Esophagus muscularis mucosa (tissue), 4 donors: ENCODE measurements around the gene CD8B. TPM values are rescaled to one million over a fixed set of nuclear protein-coding genes. Genes with fewer than 3 reads are reported as not detected.

Experiments used
- DNase-seq: peaks from one replicate; pipeline ENCODE4 v3.0.0-alpha.2; 2017; ENCODE audit errors: extremely low spot score
- H3K27ac ChIP-seq, 4 donors: fragments of 200-600 bp; sonication (generic); replicated peaks in 1 of 4; 1 replicate in 3 of 4; 2 replicates in 1 of 4; pipeline ENCODE4 v1.5.1; 2016 to 2019; ENCODE audit warnings: mild to moderate bottlenecking in 1 of 4
- H3K27me3 ChIP-seq, 4 donors: fragments of 200-600 bp; sonication (generic); one replicate each; pipeline versions ENCODE4 v1.5.1 to v1.6.0; 2016 to 2019
- H3K36me3 ChIP-seq, 4 donors: fragments of 200-600 bp; sonication (generic); one replicate each; pipeline ENCODE4 v1.5.1; 2016 to 2019
- H3K4me1 ChIP-seq, 4 donors: fragments of 200-600 bp; sonication (generic); one replicate each; pipeline ENCODE4 v1.5.1; 2016 to 2019
- H3K4me3 ChIP-seq, 4 donors: fragments of 200-600 bp; sonication (generic); 1 replicate in 2 of 4; 2 replicates in 2 of 4; pipeline ENCODE4 v1.5.1; 2016 to 2019; ENCODE audit warnings: mild to moderate bottlenecking in 4 of 4, moderate library complexity in 1 of 4
- H3K9me3 ChIP-seq, 4 donors: fragments of 200-600 bp; sonication (generic); 1 replicate in 3 of 4; 2 replicates in 1 of 4; pipeline ENCODE4 v1.5.1; 2016 to 2019
- EP300 ChIP-seq: sonication (generic); formaldehyde crosslinking; IDR thresholded peaks from one replicate; pipeline ENCODE4 v1.6.1; 2017; ENCODE audit warnings: antibody characterized with exemption
- POLR2A ChIP-seq: fragments of 450-650 bp; IDR thresholded peaks from one replicate; pipeline ENCODE4 v1.6.1; 2017; ENCODE audit warnings: antibody characterized with exemption, moderate library complexity, mild to moderate bottlenecking, low read depth
- POLR2AphosphoS5 ChIP-seq, 2 donors: sonication (generic); formaldehyde crosslinking; IDR thresholded peaks; one replicate each; pipeline ENCODE4 v1.6.1; 2017; ENCODE audit warnings: antibody characterized with exemption in 2 of 2
- WGBS: methylation state at CpG from one replicate; pipeline ENCODE4 v1.1.5; 2018; 5-methylcytosine and 5-hydroxymethylcytosine counted together
- intact Hi-C: fragments of 100-400 bp; cut with DNase I; formaldehyde crosslinking; loops from one replicate; pipeline ENCODE4 v1.15.1; 2023
- total RNA-seq, 4 donors: library from RNA; depleted of rRNA; stranded (reverse); fragments of >200 nt; gene quantifications; one replicate each; pipeline versions ENCODE4 v1.1.0 to v1.2.1, GENCODE V29; 2016
- TF ChIP-seq, protein P1 (sequence below), 3 experiments: fragments of 200-600 bp in 2 of 3; fragments of 450-650 bp in 1 of 3; sonication (generic) in 2 of 3; IDR thresholded peaks; one replicate each; pipeline ENCODE4 v1.5.1; 2017 to 2019; ENCODE audit warnings: antibody characterized with exemption in 3 of 3, mild to moderate bottlenecking in 2 of 3, moderate library complexity in 1 of 3

The CD8B gene
- total RNA-seq, 4 donors from 2014 or later: 0.65 to 4.3 (median 2.0) TPM; not detected in 1

GRCh38 chr2:86778957-86779356 is 82.7 kb downstream of the CD8B start:
- Histone ChIP-seq H3K36me3 (peaks cover 11 to 26% (median 18%) of the 10 kb centered on the region in 4 donors), H3K4me3 (no peak overlapping the region), H3K4me1 (no peaks in the 10 kb centered on the region), H3K27me3 (no peaks in the 10 kb centered on the region), H3K9me3 (no peaks in the 10 kb centered on the region), H3K27ac (no peak overlapping the region)
- 60% methylated on average over 2 of the region's 2 CpGs for WGBS
- intact Hi-C loops: no loop called here
- TF ChIP-seq POLR2AphosphoS5 (IDR thresholded peaks at IDR 0.05) (no peak), POLR2A (no peak), EP300 (no peak)
- TF ChIP-seq, protein P1, sequence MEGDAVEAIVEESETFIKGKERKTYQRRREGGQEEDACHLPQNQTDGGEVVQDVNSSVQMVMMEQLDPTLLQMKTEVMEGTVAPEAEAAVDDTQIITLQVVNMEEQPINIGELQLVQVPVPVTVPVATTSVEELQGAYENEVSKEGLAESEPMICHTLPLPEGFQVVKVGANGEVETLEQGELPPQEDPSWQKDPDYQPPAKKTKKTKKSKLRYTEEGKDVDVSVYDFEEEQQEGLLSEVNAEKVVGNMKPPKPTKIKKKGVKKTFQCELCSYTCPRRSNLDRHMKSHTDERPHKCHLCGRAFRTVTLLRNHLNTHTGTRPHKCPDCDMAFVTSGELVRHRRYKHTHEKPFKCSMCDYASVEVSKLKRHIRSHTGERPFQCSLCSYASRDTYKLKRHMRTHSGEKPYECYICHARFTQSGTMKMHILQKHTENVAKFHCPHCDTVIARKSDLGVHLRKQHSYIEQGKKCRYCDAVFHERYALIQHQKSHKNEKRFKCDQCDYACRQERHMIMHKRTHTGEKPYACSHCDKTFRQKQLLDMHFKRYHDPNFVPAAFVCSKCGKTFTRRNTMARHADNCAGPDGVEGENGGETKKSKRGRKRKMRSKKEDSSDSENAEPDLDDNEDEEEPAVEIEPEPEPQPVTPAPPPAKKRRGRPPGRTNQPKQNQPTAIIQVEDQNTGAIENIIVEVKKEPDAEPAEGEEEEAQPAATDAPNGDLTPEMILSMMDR (IDR thresholded peaks at IDR 0.05): no peak
- no peak for DNase-seq

- no peak overlapping the region for H3K27ac ChIP-seq
- WGBS: 91% methylated on average over 7 of the region's 7 CpGs
- peaks cover 22 to 51% (median 39%) of the 10 kb centered on the region in 4 donors for H3K36me3 ChIP-seq
- no peak overlapping the region for H3K4me3 ChIP-seq
- no peaks in the 10 kb centered on the region for H3K4me1 ChIP-seq
- no peak for DNase-seq
- no peaks in the 10 kb centered on the region for H3K9me3 ChIP-seq
- TF ChIP-seq, protein P1 (IDR thresholded peaks at IDR 0.05): no peak
- no peaks in the 10 kb centered on the region for H3K27me3 ChIP-seq
- intact Hi-C loops: no loop called here
Measured at GRCh38 chr2:86776532-86776931, 85.2 kb downstream of the CD8B start.

DNA sequence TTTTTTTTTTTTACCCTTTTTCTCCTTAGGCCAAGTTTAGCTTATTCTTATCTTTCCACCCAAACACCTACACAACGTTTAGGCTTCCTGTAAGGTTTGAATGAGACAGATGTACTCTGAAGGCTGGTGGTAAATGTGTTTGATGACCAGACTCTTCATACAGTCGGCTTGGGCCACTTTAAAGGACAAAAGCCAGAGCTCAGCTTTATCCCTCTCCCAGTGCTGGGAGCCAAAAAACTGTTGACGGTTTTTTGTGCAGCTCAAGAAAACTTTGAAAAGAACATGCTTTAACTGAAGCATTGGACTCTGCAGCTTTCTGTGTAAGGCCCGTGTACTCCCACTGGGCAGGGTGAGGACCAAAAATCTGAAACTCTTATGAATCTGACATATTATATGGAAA is 86.3 kb downstream of the CD8B start:
- H3K4me1 ChIP-seq: no peaks in the 10 kb centered on the region
- H3K4me3 ChIP-seq: no peak overlapping the region
- peaks cover 34 to 63% (median 47%) of the 10 kb centered on the region in 4 donors for H3K36me3 ChIP-seq
- no peaks in the 10 kb centered on the region for H3K9me3 ChIP-seq
- intact Hi-C loops: no loop called here
- TF ChIP-seq, protein P1 (IDR thresholded peaks at IDR 0.05): no peak
- TF ChIP-seq POLR2A (no peak), EP300 (no peak), POLR2AphosphoS5 (IDR thresholded peaks at IDR 0.05) (no peak)
- no peak for DNase-seq
- no peaks in the 10 kb centered on the region for H3K27me3 ChIP-seq
- no peak overlapping the region for H3K27ac ChIP-seq
- 49% methylated on average over 4 of the region's 4 CpGs for WGBS

- no peaks in the 10 kb centered on the region for H3K4me1 ChIP-seq
- DNase-seq: no peak
- WGBS: 75% methylated on average over 5 of the region's 5 CpGs
- no peak overlapping the region for H3K4me3 ChIP-seq
- peaks cover 35 to 67% (median 49%) of the 10 kb centered on the region in 4 donors for H3K36me3 ChIP-seq
- H3K27me3 ChIP-seq: no peaks in the 10 kb centered on the region
- intact Hi-C loops: no loop called here
- H3K27ac ChIP-seq: no peak overlapping the region
- no peaks in the 10 kb centered on the region for H3K9me3 ChIP-seq
- TF ChIP-seq POLR2A: no peak
- TF ChIP-seq POLR2AphosphoS5 (IDR thresholded peaks at IDR 0.05): no peak
- TF ChIP-seq EP300: no peak
- TF ChIP-seq, protein P1 (IDR thresholded peaks at IDR 0.05): no peak
Measured at GRCh38 chr2:86774862-86775261, 86.8 kb downstream of the CD8B start.

DNA sequence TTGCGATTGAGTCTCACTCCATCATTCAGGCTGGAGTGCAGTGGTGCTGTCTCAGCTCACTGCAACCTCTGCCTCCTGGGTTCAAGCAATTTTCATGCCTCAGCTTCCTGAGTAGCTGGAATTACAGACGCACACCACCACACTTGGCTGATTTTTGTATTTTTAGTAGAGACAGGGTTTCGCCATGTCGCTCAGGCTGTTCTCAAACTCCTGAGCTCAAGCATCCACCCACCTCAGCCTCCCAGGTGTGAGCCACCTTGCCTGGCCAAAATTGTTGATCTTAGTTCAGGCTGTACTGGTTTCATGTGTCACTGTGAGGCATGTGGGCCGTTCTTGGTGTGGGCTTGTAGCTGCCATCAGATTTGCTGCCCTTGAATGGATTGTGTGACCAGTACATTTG is 89.1 kb downstream of the CD8B start:
- peaks cover 35 to 80% (median 57%) of the 10 kb centered on the region in 4 donors for H3K36me3 ChIP-seq
- H3K4me1 ChIP-seq: peaks cover 6 to 14% (median 9%) of the 10 kb centered on the region in 4 donors
- no peak for TF ChIP-seq EP300
- TF ChIP-seq POLR2A: no peak
- TF ChIP-seq POLR2AphosphoS5 (IDR thresholded peaks at IDR 0.05): no peak
- TF ChIP-seq, protein P1 (IDR thresholded peaks at IDR 0.05): no peak
- intact Hi-C loops: no loop called here
- 72% methylated on average over 5 of the region's 5 CpGs for WGBS
- no peak overlapping the region for H3K4me3 ChIP-seq
- DNase-seq: no peak
- no peak overlapping the region for H3K27ac ChIP-seq
- no peaks in the 10 kb centered on the region for H3K9me3 ChIP-seq
- H3K27me3 ChIP-seq: no peaks in the 10 kb centered on the region
